ENCODE results near the gene SEMA3G.
A peak's percentile ranks its signal among the peaks of the same experiment; 100 is the strongest.

GRCh38 chr3:52385157-52385556 is 59.7 kb downstream of the SEMA3G start:
- TF ChIP-seq CTCF (conservative IDR thresholded peaks at IDR 0.05; ENCODE audit: low read depth, low read length) (peak; percentile 79), EZH2 (IDR thresholded peaks at IDR 0.05; ENCODE audit: low read length, unreplicated experiment) (no peak)
